ENCODE results near the gene RIPOR1.

- TF ChIP-seq NFE2L2 (IDR thresholded peaks at IDR 0.05; ENCODE audit: low read depth, low read length), result no peak
- TF ChIP-seq, protein P1, sequence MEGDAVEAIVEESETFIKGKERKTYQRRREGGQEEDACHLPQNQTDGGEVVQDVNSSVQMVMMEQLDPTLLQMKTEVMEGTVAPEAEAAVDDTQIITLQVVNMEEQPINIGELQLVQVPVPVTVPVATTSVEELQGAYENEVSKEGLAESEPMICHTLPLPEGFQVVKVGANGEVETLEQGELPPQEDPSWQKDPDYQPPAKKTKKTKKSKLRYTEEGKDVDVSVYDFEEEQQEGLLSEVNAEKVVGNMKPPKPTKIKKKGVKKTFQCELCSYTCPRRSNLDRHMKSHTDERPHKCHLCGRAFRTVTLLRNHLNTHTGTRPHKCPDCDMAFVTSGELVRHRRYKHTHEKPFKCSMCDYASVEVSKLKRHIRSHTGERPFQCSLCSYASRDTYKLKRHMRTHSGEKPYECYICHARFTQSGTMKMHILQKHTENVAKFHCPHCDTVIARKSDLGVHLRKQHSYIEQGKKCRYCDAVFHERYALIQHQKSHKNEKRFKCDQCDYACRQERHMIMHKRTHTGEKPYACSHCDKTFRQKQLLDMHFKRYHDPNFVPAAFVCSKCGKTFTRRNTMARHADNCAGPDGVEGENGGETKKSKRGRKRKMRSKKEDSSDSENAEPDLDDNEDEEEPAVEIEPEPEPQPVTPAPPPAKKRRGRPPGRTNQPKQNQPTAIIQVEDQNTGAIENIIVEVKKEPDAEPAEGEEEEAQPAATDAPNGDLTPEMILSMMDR (conservative IDR thresholded peaks at IDR 0.05; ENCODE audit: low read depth, low read length), result no peak
- TF ChIP-seq POLR2A (IDR thresholded peaks at IDR 0.05; ENCODE audit: low read depth, low read length), result no peak
- TF ChIP-seq, protein P2, sequence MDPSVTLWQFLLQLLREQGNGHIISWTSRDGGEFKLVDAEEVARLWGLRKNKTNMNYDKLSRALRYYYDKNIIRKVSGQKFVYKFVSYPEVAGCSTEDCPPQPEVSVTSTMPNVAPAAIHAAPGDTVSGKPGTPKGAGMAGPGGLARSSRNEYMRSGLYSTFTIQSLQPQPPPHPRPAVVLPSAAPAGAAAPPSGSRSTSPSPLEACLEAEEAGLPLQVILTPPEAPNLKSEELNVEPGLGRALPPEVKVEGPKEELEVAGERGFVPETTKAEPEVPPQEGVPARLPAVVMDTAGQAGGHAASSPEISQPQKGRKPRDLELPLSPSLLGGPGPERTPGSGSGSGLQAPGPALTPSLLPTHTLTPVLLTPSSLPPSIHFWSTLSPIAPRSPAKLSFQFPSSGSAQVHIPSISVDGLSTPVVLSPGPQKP (IDR thresholded peaks at IDR 0.05; ENCODE audit: borderline replicate concordance, low read depth, low read length), result no peak
- no peak for TF ChIP-seq CEBPB (IDR thresholded peaks at IDR 0.05; ENCODE audit: low read depth, low read length)
- TF ChIP-seq BHLHE40 (IDR thresholded peaks at IDR 0.05; ENCODE audit: low read depth, low read length), result no peak
- no peak for TF ChIP-seq RAD21 (IDR thresholded peaks at IDR 0.05; ENCODE audit: low read length)
- TF ChIP-seq SMC3 (IDR thresholded peaks at IDR 0.05; ENCODE audit: low read depth, low read length), result no peak
- TF ChIP-seq FOS (IDR thresholded peaks at IDR 0.05; ENCODE audit: low read depth, low read length), result no peak
- no peak for TF ChIP-seq CHD1 (IDR thresholded peaks at IDR 0.05; ENCODE audit: low read depth, low read length)
- no peak for TF ChIP-seq RCOR1 (IDR thresholded peaks at IDR 0.05; ENCODE audit: insufficient replicate concordance, low read length)
- TF ChIP-seq MAZ (IDR thresholded peaks at IDR 0.05; ENCODE audit: borderline replicate concordance, low read depth, low read length), result no peak
Measured at GRCh38 chr16:67506468-67506867, 22.2 kb upstream of the RIPOR1 start.

Measured in IMR-90 (cell line).